Spleen (tissue), 11 donors: Measurements from ENCODE around the gene BIRC6. TPM values are rescaled to one million over a fixed set of nuclear protein-coding genes. Genes with fewer than 3 reads are reported as not detected.
A peak's percentile ranks its signal among the peaks of the same experiment; 100 is the strongest.

Experiments
- DNase-seq: peaks from one replicate; pipeline ENCODE4 v3.0.0-alpha.2; 2020
- H3K27ac ChIP-seq, 8 donors: fragments of 200-600 bp; sonication (generic) in 7 of 8; 1 replicate in 4 of 8; 2 replicates in 4 of 8; pipeline versions ENCODE4 v1.5.0 to v1.8.0; 2016 to 2021; ENCODE audit warnings: inconsistent platforms in 4 of 8, mild to moderate bottlenecking in 4 of 8, moderate library complexity in 1 of 8
- H3K27me3 ChIP-seq, 7 donors: fragments of 200-600 bp; sonication (generic) in 6 of 7; replicated peaks in 1 of 7; 1 replicate in 4 of 7; 2 replicates in 3 of 7; pipeline versions ENCODE4 v1.5.0 to v1.8.0; 2016 to 2021; ENCODE audit warnings: inconsistent platforms in 3 of 7, mild to moderate bottlenecking in 1 of 7
- H3K36me3 ChIP-seq, 6 donors: fragments of 200-600 bp; sonication (generic) in 5 of 6; 1 replicate in 4 of 6; 2 replicates in 2 of 6; pipeline versions ENCODE4 v1.5.0 to v1.8.0; 2016 to 2021; ENCODE audit warnings: inconsistent platforms in 2 of 6
- H3K4me1 ChIP-seq, 6 donors: fragments of 200-600 bp; sonication (generic) in 5 of 6; 1 replicate in 3 of 6; 2 replicates in 3 of 6; pipeline versions ENCODE4 v1.5.0 to v1.8.0; 2016 to 2021; ENCODE audit warnings: inconsistent platforms in 3 of 6
- H3K4me3 ChIP-seq, 8 donors: fragments of 200-600 bp; sonication (generic) in 7 of 8; 1 replicate in 4 of 8; 2 replicates in 4 of 8; pipeline versions ENCODE4 v1.5.0 to v1.8.0; 2016 to 2021; ENCODE audit warnings: inconsistent platforms in 4 of 8, mild to moderate bottlenecking in 4 of 8, moderate library complexity in 2 of 8
- H3K9me3 ChIP-seq, 8 donors: fragments of 200-600 bp; sonication (generic) in 7 of 8; 1 replicate in 4 of 8; 2 replicates in 4 of 8; pipeline versions ENCODE4 v1.5.0 to v1.8.0; 2016 to 2021; ENCODE audit warnings: inconsistent platforms in 4 of 8
- POLR2A ChIP-seq, 3 donors: fragments of 450-650 bp; IDR thresholded peaks; one replicate each; pipeline ENCODE4 v1.5.1; 2017; ENCODE audit warnings: antibody characterized with exemption in 3 of 3, mild to moderate bottlenecking in 1 of 3
- POLR2AphosphoS5 ChIP-seq, 3 donors: sonication (generic); formaldehyde crosslinking; IDR thresholded peaks; one replicate each; pipeline ENCODE4 v1.5.1; 2017; ENCODE audit warnings: antibody characterized with exemption in 3 of 3
- WGBS, 5 donors: extraction: QIAGEN DNeasy Blood & Tissue Kit in 3 of 5; methylation state at CpG; one replicate each; pipeline versions ENCODE4 v1.1.5 to v1.1.7; 2013 to 2018; 5-methylcytosine and 5-hydroxymethylcytosine counted together
- intact Hi-C: fragments of 100-400 bp; cut with DNase I; formaldehyde crosslinking; loops from one replicate; pipeline ENCODE4 v1.15.0; 2023; ENCODE audit warnings: low total_unique reads
- polyA plus RNA-seq, 3 donors: library from polyadenylated mRNA; stranded (reverse); fragments of 200-250 nt; gene quantifications; one replicate each; pipeline ENCODE4 v1.2.1, GENCODE V29; 2013
- total RNA-seq, 7 donors: library from RNA; depleted of rRNA in 3 of 7; stranded (reverse); fragments of >200 nt in 3 of 7; fragmentation: NEBNext Ultra II Directional in 4 of 7; extraction: Animal tissue kit (Norgen Biotek cat#: 25700) in 4 of 7; gene quantifications; one replicate each; pipeline versions ENCODE4 v1.1.0 to v1.2.1, GENCODE V29; 2016 to 2021
- TF ChIP-seq, protein P1 (sequence below), 11 experiments: fragments of 200-600 bp in 7 of 11; fragments of 450-650 bp in 4 of 11; sonication (generic) in 4 of 11; IDR thresholded peaks in 8 of 11; conservative IDR thresholded peaks in 3 of 11; 1 replicate in 7 of 11; 2 replicates in 4 of 11; pipeline versions ENCODE4 v1.4.0 to v1.8.0; 2016 to 2021; ENCODE audit warnings: antibody characterized with exemption in 11 of 11, inconsistent platforms in 4 of 11, mild to moderate bottlenecking in 1 of 11
- donor health status: healthy with polysubstance abuse.
- donor health status: DM: no; HTN: no; CAD: no; lungs with moderate emphysema.
- donor health status: DM: no; HTN: no; CAD: no.
- donor health status: Bipolar disorder and iron deficiency.
- donor health status: healthy.
- donor health status: DM: no; HTN: no; CAD: no.
- donor health status: DM: yes; HTN: yes; CAD: no.

Gene BIRC6
- total and polyA plus RNA-seq, 10 donors = 17.8 to 226 (median 155) TPM

DNA sequence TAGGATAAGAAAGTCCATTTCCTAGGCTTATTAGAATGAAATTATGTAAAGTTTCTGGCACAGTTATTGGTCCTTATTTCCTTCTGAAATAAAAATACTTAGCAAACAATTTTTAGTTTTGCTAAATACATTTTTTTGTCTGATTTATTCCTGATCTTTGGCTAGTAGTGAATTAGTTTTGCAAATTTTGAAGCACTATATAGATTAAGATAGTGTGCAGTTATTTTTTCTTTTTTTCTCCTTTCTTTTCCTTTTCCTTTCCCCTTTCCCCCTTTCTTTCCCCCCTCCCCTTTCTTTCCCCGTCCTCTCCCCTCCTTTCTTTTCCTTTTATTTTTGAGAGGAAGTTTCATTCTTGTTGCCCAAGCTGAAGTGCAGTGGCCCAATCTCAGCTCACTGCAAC is 59.7 kb downstream of the BIRC6 start:
- TF ChIP-seq, protein P1, sequence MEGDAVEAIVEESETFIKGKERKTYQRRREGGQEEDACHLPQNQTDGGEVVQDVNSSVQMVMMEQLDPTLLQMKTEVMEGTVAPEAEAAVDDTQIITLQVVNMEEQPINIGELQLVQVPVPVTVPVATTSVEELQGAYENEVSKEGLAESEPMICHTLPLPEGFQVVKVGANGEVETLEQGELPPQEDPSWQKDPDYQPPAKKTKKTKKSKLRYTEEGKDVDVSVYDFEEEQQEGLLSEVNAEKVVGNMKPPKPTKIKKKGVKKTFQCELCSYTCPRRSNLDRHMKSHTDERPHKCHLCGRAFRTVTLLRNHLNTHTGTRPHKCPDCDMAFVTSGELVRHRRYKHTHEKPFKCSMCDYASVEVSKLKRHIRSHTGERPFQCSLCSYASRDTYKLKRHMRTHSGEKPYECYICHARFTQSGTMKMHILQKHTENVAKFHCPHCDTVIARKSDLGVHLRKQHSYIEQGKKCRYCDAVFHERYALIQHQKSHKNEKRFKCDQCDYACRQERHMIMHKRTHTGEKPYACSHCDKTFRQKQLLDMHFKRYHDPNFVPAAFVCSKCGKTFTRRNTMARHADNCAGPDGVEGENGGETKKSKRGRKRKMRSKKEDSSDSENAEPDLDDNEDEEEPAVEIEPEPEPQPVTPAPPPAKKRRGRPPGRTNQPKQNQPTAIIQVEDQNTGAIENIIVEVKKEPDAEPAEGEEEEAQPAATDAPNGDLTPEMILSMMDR (IDR thresholded peaks at IDR 0.05 in 8 of 11, conservative IDR thresholded peaks at IDR 0.05 in 3 of 11) = no peak
- TF ChIP-seq POLR2AphosphoS5 (IDR thresholded peaks at IDR 0.05) (no peak), POLR2A (IDR thresholded peaks at IDR 0.05) (no peak)
- Histone ChIP-seq H3K9me3 (no peaks in the 10 kb centered on the region), H3K4me1 (peaks cover 0 to 26% (median 10%) of the 10 kb centered on the region in 6 donors), H3K36me3 (peaks cover 0 to 76% (median 42%) of the 10 kb centered on the region in 6 donors), H3K4me3 (no peak overlapping the region), H3K27me3 (no peaks in the 10 kb centered on the region), H3K27ac (peak overlapping the region in 1 of 8 donors; percentile 32)
- 46 to 76% (median 61%) methylated on average over 1 of the region's 1 CpG for WGBS, 5 donors
- intact Hi-C loops = no loop called here
- no peak for DNase-seq

DNA sequence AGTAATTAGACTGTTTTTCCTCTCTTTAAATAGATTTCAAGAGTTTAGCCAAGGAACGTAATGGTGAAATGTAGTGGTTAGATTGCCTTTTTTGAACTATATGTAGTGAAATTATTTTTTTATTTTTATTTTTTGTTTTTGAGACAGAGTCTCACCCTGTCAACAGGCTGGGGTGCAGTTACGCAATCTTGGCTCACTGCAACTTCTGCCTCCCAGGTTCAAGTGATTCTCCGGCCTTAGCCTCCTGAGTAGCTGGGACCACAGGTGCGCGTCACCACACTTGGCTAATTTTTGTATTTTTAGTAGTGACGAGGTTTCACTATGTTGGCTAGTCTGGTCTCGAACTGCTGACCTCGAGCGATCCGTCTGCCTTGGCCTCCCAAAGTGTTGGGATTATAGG is 60.8 kb downstream of the BIRC6 start:
- peaks cover 0 to 37% (median 11%) of the 10 kb centered on the region in 6 donors for H3K4me1 ChIP-seq
- no peak for TF ChIP-seq POLR2AphosphoS5 (IDR thresholded peaks at IDR 0.05)
- TF ChIP-seq, protein P1 (IDR thresholded peaks at IDR 0.05 in 8 of 11, conservative IDR thresholded peaks at IDR 0.05 in 3 of 11) = no peak
- no peak for TF ChIP-seq POLR2A (IDR thresholded peaks at IDR 0.05)
- intact Hi-C loops = no loop called here
- WGBS, 5 donors = 92 to 98% (median 94%) methylated on average over 10 of the region's 10 CpGs
- peak overlapping the region in 1 of 8 donors; percentile 32 for H3K27ac ChIP-seq
- H3K9me3 ChIP-seq = no peaks in the 10 kb centered on the region
- no peak overlapping the region for H3K4me3 ChIP-seq
- H3K36me3 ChIP-seq = peaks cover 0 to 64% (median 42%) of the 10 kb centered on the region in 6 donors
- H3K27me3 ChIP-seq = no peaks in the 10 kb centered on the region
- no peak for DNase-seq

DNA sequence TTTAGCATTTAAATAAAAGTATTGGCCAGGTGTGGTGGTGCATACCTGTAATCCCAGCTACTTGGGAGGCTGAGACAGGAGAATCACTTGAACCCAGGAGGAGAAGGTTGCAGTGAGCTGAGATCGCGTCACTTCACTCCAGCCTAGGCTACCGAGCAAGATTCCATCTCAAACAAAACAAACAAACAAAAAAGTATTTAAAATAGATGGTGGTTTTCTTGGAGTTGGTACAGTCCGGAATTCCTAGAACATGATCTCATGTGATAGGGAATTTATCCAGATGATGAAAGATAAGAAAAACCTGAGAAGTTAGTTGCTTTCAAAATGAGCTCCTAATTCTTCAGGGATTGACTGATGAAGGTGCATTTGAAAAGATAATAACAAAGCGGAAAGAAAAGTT is 62.0 kb downstream of the BIRC6 start:
- intact Hi-C loops = no loop called here
- Histone ChIP-seq H3K9me3 (no peaks in the 10 kb centered on the region), H3K27ac (no peak overlapping the region), H3K4me1 (peaks cover 0 to 48% (median 21%) of the 10 kb centered on the region in 6 donors), H3K36me3 (peaks cover 0 to 53% (median 39%) of the 10 kb centered on the region in 6 donors), H3K4me3 (no peak overlapping the region), H3K27me3 (no peaks in the 10 kb centered on the region)
- 93 to 97% (median 97%) methylated on average over 5 of the region's 5 CpGs for WGBS, 5 donors
- DNase-seq = no peak
- TF ChIP-seq POLR2A (IDR thresholded peaks at IDR 0.05) = no peak
- TF ChIP-seq, protein P1 (IDR thresholded peaks at IDR 0.05 in 8 of 11, conservative IDR thresholded peaks at IDR 0.05 in 3 of 11) = no peak
- TF ChIP-seq POLR2AphosphoS5 (IDR thresholded peaks at IDR 0.05) = no peak

DNA sequence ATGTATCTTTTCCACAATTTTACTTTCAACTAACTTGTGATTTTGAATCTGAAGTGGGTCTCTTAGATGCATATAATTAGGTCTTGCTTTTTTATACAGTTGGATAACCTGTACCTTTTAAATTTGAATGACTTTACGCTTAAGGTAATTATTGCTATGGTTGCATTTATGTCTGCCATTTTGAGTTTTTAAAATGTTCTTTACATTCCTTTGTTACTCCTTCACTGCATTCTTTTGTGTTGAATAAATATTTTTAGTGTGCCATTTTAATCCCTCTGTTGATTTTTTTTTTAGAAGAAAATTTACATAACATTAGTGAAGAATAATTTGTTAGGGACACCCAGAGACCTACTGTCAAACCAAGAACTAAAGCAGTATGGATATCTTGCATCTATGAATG is 65.3 kb downstream of the BIRC6 start:
- no peaks in the 10 kb centered on the region for H3K27me3 ChIP-seq
- no peak for DNase-seq
- no peaks in the 10 kb centered on the region for H3K9me3 ChIP-seq
- 94 to 98% (median 96%) methylated on average over 1 of the region's 1 CpG for WGBS, 5 donors
- no peak overlapping the region for H3K27ac ChIP-seq
- peaks cover 0 to 26% (median 13%) of the 10 kb centered on the region in 6 donors for H3K36me3 ChIP-seq
- TF ChIP-seq POLR2AphosphoS5 (IDR thresholded peaks at IDR 0.05) = no peak
- TF ChIP-seq POLR2A (IDR thresholded peaks at IDR 0.05) = no peak
- TF ChIP-seq, protein P1 (IDR thresholded peaks at IDR 0.05 in 8 of 11, conservative IDR thresholded peaks at IDR 0.05 in 3 of 11) = no peak
- intact Hi-C loops = no loop called here
- peaks cover 0 to 68% (median 30%) of the 10 kb centered on the region in 6 donors for H3K4me1 ChIP-seq
- H3K4me3 ChIP-seq = no peak overlapping the region
